Epithelial cell of esophagus (primary cell): ENCODE measurements around the gene TENM3.

Source experiments
- DNase-seq: peaks from one replicate; pipeline ENCODE4 v3.0.0; 2010; ENCODE audit warnings: low read depth
- H3K4me3 ChIP-seq: 2 replicates; pipeline ENCODE4 v1.5.1; 2011; ENCODE audit warnings: mild to moderate bottlenecking, low read length, control low read depth
- TF ChIP-seq, protein P1 (sequence below): IDR thresholded peaks from 2 replicates; pipeline ENCODE4 v1.5.1; 2011; ENCODE audit warnings: low read depth, mild to moderate bottlenecking, low read length, control low read depth, inconsistent platforms; ENCODE audit not compliant: insufficient read depth; ENCODE audit errors: missing control alignments

TENM3 gene

GRCh38 chr4:182831376-182831775 is 588.2 kb downstream of the TENM3 start:
- TF ChIP-seq, protein P1, sequence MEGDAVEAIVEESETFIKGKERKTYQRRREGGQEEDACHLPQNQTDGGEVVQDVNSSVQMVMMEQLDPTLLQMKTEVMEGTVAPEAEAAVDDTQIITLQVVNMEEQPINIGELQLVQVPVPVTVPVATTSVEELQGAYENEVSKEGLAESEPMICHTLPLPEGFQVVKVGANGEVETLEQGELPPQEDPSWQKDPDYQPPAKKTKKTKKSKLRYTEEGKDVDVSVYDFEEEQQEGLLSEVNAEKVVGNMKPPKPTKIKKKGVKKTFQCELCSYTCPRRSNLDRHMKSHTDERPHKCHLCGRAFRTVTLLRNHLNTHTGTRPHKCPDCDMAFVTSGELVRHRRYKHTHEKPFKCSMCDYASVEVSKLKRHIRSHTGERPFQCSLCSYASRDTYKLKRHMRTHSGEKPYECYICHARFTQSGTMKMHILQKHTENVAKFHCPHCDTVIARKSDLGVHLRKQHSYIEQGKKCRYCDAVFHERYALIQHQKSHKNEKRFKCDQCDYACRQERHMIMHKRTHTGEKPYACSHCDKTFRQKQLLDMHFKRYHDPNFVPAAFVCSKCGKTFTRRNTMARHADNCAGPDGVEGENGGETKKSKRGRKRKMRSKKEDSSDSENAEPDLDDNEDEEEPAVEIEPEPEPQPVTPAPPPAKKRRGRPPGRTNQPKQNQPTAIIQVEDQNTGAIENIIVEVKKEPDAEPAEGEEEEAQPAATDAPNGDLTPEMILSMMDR: no peak
- no peak for DNase-seq

GRCh38 chr4:182832352-182833120 is 589.3 kb downstream of the TENM3 start:
- DNase-seq: no peak

More at GRCh38 chr4:182831376-182831775, 588.2 kb downstream of the TENM3 start:
- H3K4me3 ChIP-seq: no peak overlapping the region

DNA sequence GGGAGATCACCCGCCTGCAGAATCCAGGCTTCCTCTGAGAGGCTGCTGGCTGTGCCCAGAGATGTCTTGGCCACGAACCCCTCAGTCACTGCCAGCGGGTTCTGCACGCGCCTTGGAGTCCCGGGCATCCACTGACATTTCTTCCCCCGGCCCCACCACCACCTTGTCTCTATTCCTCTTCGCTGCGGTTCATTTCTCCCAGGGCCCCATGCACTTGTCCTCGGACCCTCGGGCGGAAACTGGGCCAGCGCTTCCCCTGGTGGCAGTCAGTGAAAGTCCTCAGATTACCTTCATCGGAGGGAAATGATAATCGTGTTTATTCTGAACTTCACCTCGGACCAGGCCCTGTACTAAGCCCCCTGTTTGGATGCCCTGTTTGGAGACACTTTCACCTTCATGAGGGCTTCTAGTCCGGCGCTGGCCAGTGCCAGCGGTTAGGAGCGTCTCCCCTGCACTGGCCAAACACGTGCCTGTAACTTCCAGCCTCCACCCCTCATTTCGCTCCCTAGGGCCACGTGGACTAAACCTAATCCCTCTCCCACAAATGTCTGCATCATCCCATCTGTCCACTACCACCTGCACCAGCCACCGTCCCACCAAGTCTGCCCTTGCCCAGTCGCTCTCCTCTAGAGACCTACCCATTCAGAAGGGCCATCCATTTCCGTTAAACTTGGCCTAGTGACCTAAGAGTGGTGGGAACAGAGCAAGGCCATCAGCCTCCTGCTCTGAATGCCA is 592.0 kb downstream of the TENM3 start:
- DNase-seq: no peak
- TF ChIP-seq, protein P1: no peak
- no peak overlapping the region for H3K4me3 ChIP-seq

More at GRCh38 chr4:182832352-182833120, 589.3 kb downstream of the TENM3 start:
- TF ChIP-seq, protein P1: no peak
- no peak overlapping the region for H3K4me3 ChIP-seq

- TF ChIP-seq, protein P1: no peak
- no peak for DNase-seq
- no peak overlapping the region for H3K4me3 ChIP-seq
Observed at GRCh38 chr4:182837831-182838230, 594.6 kb downstream of the TENM3 start.

DNA sequence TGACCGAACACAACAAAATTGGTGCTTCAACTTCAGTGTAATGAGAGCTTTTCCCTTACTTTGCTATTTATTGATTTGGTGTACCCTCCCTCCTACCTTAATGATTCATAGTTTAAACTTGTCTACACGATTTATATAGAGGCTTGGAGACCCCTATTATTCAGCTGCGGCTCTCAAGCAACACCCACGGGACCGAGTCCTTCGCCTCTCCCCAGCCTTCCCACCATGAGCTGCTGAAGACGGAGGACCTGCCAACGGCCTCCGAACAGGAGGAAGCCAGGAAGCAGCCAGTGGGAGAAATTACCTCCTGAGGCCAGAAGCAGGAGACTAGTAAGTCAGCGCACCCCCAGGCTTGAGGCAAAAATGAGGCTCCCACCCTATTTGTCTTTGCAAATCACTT is 595.3 kb downstream of the TENM3 start:
- TF ChIP-seq, protein P1: no peak
- no peak overlapping the region for H3K4me3 ChIP-seq
- no peak for DNase-seq

DNA sequence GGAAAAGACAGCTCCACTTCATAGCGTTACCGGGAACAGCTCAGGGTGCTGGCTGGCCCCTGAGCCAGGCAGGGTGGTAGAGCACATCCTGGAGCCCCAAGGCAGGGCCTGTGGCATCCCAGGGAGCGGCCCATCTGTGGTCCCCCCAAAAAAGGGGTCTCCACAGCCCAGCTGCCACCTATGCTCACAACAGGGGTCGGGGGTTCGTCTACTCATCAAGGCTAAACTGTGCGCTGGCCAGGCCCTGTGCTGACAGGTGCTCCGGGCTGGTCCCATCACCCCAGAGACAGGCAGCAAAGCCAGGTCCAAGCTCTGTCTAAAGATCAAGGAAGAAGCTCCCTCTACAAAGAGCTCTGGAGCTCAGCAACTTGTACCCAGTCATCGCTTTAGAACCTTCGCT is 596.1 kb downstream of the TENM3 start:
- TF ChIP-seq, protein P1: no peak
- no peak overlapping the region for H3K4me3 ChIP-seq

More for the DNA sequence above, 596.1 kb downstream of the TENM3 start:
- DNase-seq: no peak
